DMS53 (cell line): Measurements from ENCODE around the gene CIITA.
A peak's percentile ranks its signal among the peaks of the same experiment; 100 is the strongest.
"Not testable (repeated sequence)": the region's sequence is repeated elsewhere in the genome, so short reads cannot be mapped to it uniquely, and the experiment has no call there.

ENCODE experiments used
- DNase-seq: peaks from one replicate; lab custom pipeline; 2025; lab: John Stamatoyannopoulos, UW

Gene CIITA

GRCh38 chr16:10950393-10950792, 73.4 kb downstream of the CIITA start:
- DNase-seq = no peak

- DNase-seq = no peak
These were observed 74.0 kb downstream of the CIITA start for GRCh38 chr16:10951026-10951425.

- no peak for DNase-seq
These were observed 77.9 kb downstream of the CIITA start for GRCh38 chr16:10954903-10955302.

GRCh38 chr16:10957771-10958482, 80.9 kb downstream of the CIITA start:
- peak; percentile 41 for DNase-seq

- no peak for DNase-seq
These were observed 82.2 kb downstream of the CIITA start for GRCh38 chr16:10959161-10959560.

GRCh38 chr16:10961231-10961630, 84.2 kb downstream of the CIITA start:
- DNase-seq = no peak

- DNase-seq = peak; percentile 82
These were observed 87.3 kb downstream of the CIITA start for GRCh38 chr16:10964039-10964890.

- DNase-seq = no peak
These were observed 87.9 kb downstream of the CIITA start for GRCh38 chr16:10964891-10965326.

GRCh38 chr16:10965440-10966061, 88.5 kb downstream of the CIITA start:
- no peak for DNase-seq

GRCh38 chr16:10966129-10966528, 89.1 kb downstream of the CIITA start:
- no peak for DNase-seq

- DNase-seq = not testable (repeated sequence)
These were observed 89.6 kb downstream of the CIITA start for GRCh38 chr16:10966559-10966958.

- no peak for DNase-seq
These were observed 91.0 kb downstream of the CIITA start for GRCh38 chr16:10967986-10968385.

- DNase-seq = no peak
These were observed 91.5 kb downstream of the CIITA start for GRCh38 chr16:10968498-10968897.

- no peak for DNase-seq
These were observed 92.6 kb downstream of the CIITA start for GRCh38 chr16:10969615-10970014.

GRCh38 chr16:10970065-10970464, 93.1 kb downstream of the CIITA start:
- DNase-seq = no peak

- peak; percentile 65 for DNase-seq
These were observed 94.6 kb downstream of the CIITA start for GRCh38 chr16:10971560-10971961.

GRCh38 chr16:10972108-10972818, 95.3 kb downstream of the CIITA start:
- DNase-seq = no peak

- DNase-seq = no peak
These were observed 95.9 kb downstream of the CIITA start for GRCh38 chr16:10972819-10973464.

GRCh38 chr16:10976634-10977033, 99.6 kb downstream of the CIITA start:
- no peak for DNase-seq

- no peak for DNase-seq
These were observed 101.1 kb downstream of the CIITA start for GRCh38 chr16:10978124-10978523.

GRCh38 chr16:10978871-10979446, 102.0 kb downstream of the CIITA start:
- no peak for DNase-seq
